ENCODE measurements around the gene OR10G3. TPM values are rescaled to one million over a fixed set of nuclear protein-coding genes. Genes with fewer than 3 reads are reported as not detected.

Gene OR10G3
- total and polyA plus RNA-seq, 2 of the 13 experiments (the other 11 are each of a cell fraction or from before 2014, with no cell fraction given) = not detected

GRCh38 chr14:21528381-21529348, 51.2 kb downstream of the OR10G3 start:
- 8% methylated on average over 4 of the region's 4 CpGs for WGBS (ENCODE audit: low lambda C conversion rate)
- FAIRE-seq (peak; percentile 97), DNase-seq (ENCODE audit: low spot score) (peak; percentile 93), ATAC-seq (peak; percentile 64)
- Histone ChIP-seq H3K9me3 (ENCODE audit: low read length) (no peaks in the 10 kb centered on the region), H3K79me2 (ENCODE audit: insufficient read depth, low read length) (no peaks in the 10 kb centered on the region), H3K9ac (ENCODE audit: insufficient read depth, low read depth, low read length) (peak overlapping the region; percentile 57), H3K4me1 (ENCODE audit: insufficient read depth, low read length) (peaks cover 46% of the 10 kb centered on the region), H2AFZ (ENCODE audit: low read length) (peak overlapping the region; percentile 59), H3K27me3 (ENCODE audit: control insufficient read depth in 1 of 2, insufficient read depth in 2 of 2, low read length in 2 of 2) (no peaks in the 10 kb centered on the region), H3K4me3 (replicated peaks in 1 of 3; ENCODE audit: insufficient read depth in 1 of 3, low read depth in 2 of 3, low read length in 3 of 3) (peak overlapping the region in 2 of 3 experiments; percentile 19 to 22; a peak in 3 of 6 replicates), H3K27ac (ENCODE audit: extremely low read length, insufficient read depth, low read length) (peak overlapping the region; percentile 85), H4K20me1 (ENCODE audit: insufficient read depth, low read length) (no peaks in the 10 kb centered on the region), H3K4me2 (ENCODE audit: low read depth, low read length) (peak overlapping the region; percentile 68), H3K36me3 (replicated peaks in 1 of 2; ENCODE audit: control insufficient read depth in 1 of 2, insufficient read depth in 2 of 2, low read length in 2 of 2) (no peaks in the 10 kb centered on the region)
- POLR2A ChIA-PET = interaction anchor here (1.6 to 10.8 kb wide), 4 partner anchors 12 to 73 kb away, joined by 5 to 173 read pairs (median 12); partner anchors contain the start of genes CHD8 and METTL3
- intact Hi-C loops (cut with micrococcal nuclease; ENCODE audit: unreplicated experiment) (loop anchor here (1.0 kb wide), 1 partner anchor 51 kb away; the partner anchor contains the start of gene TOX4), in situ Hi-C loops (cut with HindIII; ENCODE audit: extremely low pct_ligation_motif_present, low pct_unique_long_range_greater_than_20kb) (no loop called here)
- no TSS peak for BruUV-seq (replicated peaks)
- CTCF ChIA-PET (ENCODE audit: low intra/inter-chr PET ratio, low total read pairs) = no interaction called here
- TF ChIP-seq THAP9 (CRISPR knock-in tag; IDR thresholded peaks at IDR 0.05; ENCODE audit: borderline replicate concordance) (no peak), ELF4 (CRISPR knock-in tag; IDR thresholded peaks at IDR 0.05; ENCODE audit: borderline replicate concordance) (no peak), MTF2 (CRISPR knock-in tag; IDR thresholded peaks at IDR 0.05; ENCODE audit: borderline replicate concordance) (no peak), ERF (CRISPR knock-in tag; IDR thresholded peaks at IDR 0.05) (peak; percentile 78), SPEN (CRISPR knock-in tag; IDR thresholded peaks at IDR 0.05; ENCODE audit: low read depth) (peak; percentile 88; the same call in 1 of the 2 replicates), ZFY (CRISPR knock-in tag; IDR thresholded peaks at IDR 0.05) (peak; percentile 25), MXD1 (CRISPR knock-in tag; IDR thresholded peaks at IDR 0.05) (no peak), ZFP1 (CRISPR knock-in tag; IDR thresholded peaks at IDR 0.05) (0 out of 2 replicates have a peak, but pooled peaks have one; percentile 86), YEATS2 (CRISPR knock-in tag; IDR thresholded peaks at IDR 0.05; ENCODE audit: borderline replicate concordance) (no peak), DZIP1 (CRISPR knock-in tag; IDR thresholded peaks at IDR 0.05) (no peak), SMARCC2 (IDR thresholded peaks at IDR 0.05) (no peak), ZNF607 (CRISPR knock-in tag; IDR thresholded peaks at IDR 0.05; ENCODE audit: borderline replicate concordance) (no peak), MYNN (CRISPR knock-in tag; IDR thresholded peaks at IDR 0.05; ENCODE audit: low read depth) (no peak), POLR2AphosphoS5 (IDR thresholded peaks at IDR 0.05; ENCODE audit: low read depth, low read length) (peak; percentile 42; the same call in 1 of the 2 replicates), ZBTB26 (CRISPR knock-in tag; IDR thresholded peaks at IDR 0.05; ENCODE audit: borderline replicate concordance) (no peak), HMG20B (CRISPR knock-in tag; conservative IDR thresholded peaks at IDR 0.05) (0 out of 2 replicates have a peak, but pooled peaks have one; percentile 41)

All from HepG2 (cell line).